ENCODE data around the gene KIF26B. TPM values are rescaled to one million over a fixed set of nuclear protein-coding genes. Genes with fewer than 3 reads are reported as not detected.

Gene KIF26B
- total RNA-seq, 4 donors from 2014 or later, result 3.6 to 7.0 (median 5.2) TPM

GRCh38 chr1:245235156-245235555, 80.4 kb downstream of the KIF26B start:
- H3K27me3 ChIP-seq, result no peaks in the 10 kb centered on the region
- H3K9me3 ChIP-seq, result no peaks in the 10 kb centered on the region
- H3K4me3 ChIP-seq, result no peak overlapping the region
- DNase-seq (ENCODE audit: low spot score in 2 of 2), result no peak
- H3K4me1 ChIP-seq, result no peaks in the 10 kb centered on the region
- 43% methylated on average over 6 of the region's 6 CpGs for WGBS
- no peak for TF ChIP-seq CTCF (IDR thresholded peaks at IDR 0.05)
- TF ChIP-seq POLR2AphosphoS5 (IDR thresholded peaks at IDR 0.05), result no peak
- no peak for TF ChIP-seq EP300 (IDR thresholded peaks at IDR 0.05)
- TF ChIP-seq POLR2A (IDR thresholded peaks at IDR 0.05), result no peak
- H3K27ac ChIP-seq, result no peak overlapping the region
- no peaks in the 10 kb centered on the region for H3K36me3 ChIP-seq

DNA sequence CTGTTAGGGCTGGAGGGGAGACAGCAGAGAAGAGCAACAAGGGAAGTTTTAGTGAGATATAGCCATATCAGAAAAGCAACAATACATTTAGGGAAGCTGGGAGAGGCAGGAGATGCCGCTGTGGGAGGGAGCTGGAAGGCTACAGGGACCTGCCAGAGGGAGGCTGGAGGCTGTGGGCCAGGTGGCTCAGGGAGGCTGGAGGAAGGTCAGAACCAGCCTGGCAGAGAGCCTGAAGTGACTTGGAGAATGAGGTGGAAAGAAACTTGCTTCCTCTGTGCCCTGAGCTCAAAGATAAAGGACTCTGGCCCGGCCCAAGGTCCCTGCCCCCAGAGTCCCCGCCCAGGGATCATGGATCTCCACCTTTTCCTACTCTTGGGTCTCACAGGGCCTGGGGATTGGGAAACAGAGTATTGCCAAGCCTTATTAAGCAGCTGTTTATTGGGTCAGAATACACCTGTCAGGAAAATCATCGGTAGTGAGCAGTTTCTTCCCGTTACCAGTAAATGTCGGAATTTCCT, 85.9 kb downstream of the KIF26B start:
- no peak for DNase-seq (ENCODE audit: low spot score in 2 of 2)
- Histone ChIP-seq H3K4me1 (no peaks in the 10 kb centered on the region), H3K27ac (no peak overlapping the region), H3K9me3 (no peaks in the 10 kb centered on the region), H3K27me3 (no peaks in the 10 kb centered on the region), H3K36me3 (no peaks in the 10 kb centered on the region), H3K4me3 (no peak overlapping the region)
- TF ChIP-seq POLR2A (IDR thresholded peaks at IDR 0.05) (no peak), CTCF (IDR thresholded peaks at IDR 0.05) (no peak), EP300 (IDR thresholded peaks at IDR 0.05) (no peak), POLR2AphosphoS5 (IDR thresholded peaks at IDR 0.05) (no peak)
- WGBS, result 87% methylated on average over 6 of the region's 6 CpGs

GRCh38 chr1:245241526-245242130, 86.8 kb downstream of the KIF26B start:
- no peak for DNase-seq (ENCODE audit: low spot score in 2 of 2)
- no peaks in the 10 kb centered on the region for H3K4me1 ChIP-seq
- H3K27ac ChIP-seq, result no peak overlapping the region
- H3K4me3 ChIP-seq, result no peak overlapping the region
- H3K36me3 ChIP-seq, result no peaks in the 10 kb centered on the region
- TF ChIP-seq POLR2A (IDR thresholded peaks at IDR 0.05) (no peak), EP300 (IDR thresholded peaks at IDR 0.05) (no peak), CTCF (IDR thresholded peaks at IDR 0.05) (no peak), POLR2AphosphoS5 (IDR thresholded peaks at IDR 0.05) (no peak)
- H3K9me3 ChIP-seq, result no peaks in the 10 kb centered on the region
- 87% methylated on average over 5 of the region's 14 CpGs for WGBS
- no peaks in the 10 kb centered on the region for H3K27me3 ChIP-seq

GRCh38 chr1:245242989-245243388, 88.2 kb downstream of the KIF26B start:
- TF ChIP-seq CTCF (IDR thresholded peaks at IDR 0.05) (no peak), POLR2A (IDR thresholded peaks at IDR 0.05) (no peak), EP300 (IDR thresholded peaks at IDR 0.05) (no peak), POLR2AphosphoS5 (IDR thresholded peaks at IDR 0.05) (no peak)
- Histone ChIP-seq H3K36me3 (no peaks in the 10 kb centered on the region), H3K27ac (no peak overlapping the region), H3K4me1 (no peaks in the 10 kb centered on the region), H3K4me3 (no peak overlapping the region), H3K27me3 (no peaks in the 10 kb centered on the region), H3K9me3 (no peaks in the 10 kb centered on the region)
- DNase-seq (ENCODE audit: low spot score in 2 of 2), result no peak
- 75% methylated on average over 1 of the region's 1 CpG for whole genome bisulfite sequencing

DNA sequence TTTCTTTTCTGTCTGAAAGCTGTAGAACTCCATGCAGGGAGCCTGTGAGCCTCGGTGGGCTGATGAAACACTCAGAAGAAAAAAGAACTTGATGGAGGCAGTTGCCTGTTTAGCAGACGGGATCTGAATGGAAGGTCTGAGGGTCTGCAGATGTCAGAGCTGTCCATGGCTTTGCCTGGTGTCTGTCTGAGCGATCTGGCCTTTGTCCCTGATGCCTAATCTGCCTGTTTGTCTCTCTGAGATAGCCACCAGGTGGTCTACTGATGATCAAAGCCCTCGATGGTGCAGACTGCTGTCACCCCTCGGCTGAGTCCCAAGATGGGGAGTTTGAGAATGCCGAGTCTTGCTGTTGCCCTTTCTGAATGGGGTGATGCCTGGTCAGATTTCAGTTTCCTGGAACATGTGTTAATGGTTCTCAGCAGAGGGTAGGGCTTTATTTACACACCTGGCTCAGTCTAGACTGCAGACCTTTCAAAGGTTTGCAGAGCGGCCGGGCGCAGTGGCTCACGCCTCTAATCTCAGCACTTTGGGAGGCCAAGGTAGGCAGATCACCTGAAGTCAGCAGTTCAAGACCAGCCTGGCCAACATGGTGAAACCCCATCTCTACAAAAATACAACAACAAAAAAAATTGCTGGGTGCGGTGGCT, 90.4 kb downstream of the KIF26B start:
- DNase-seq (ENCODE audit: low spot score in 2 of 2), result no peak
- no peaks in the 10 kb centered on the region for H3K27me3 ChIP-seq
- 91% methylated on average over 11 of the region's 11 CpGs for WGBS
- H3K36me3 ChIP-seq, result no peaks in the 10 kb centered on the region
- no peak for TF ChIP-seq POLR2AphosphoS5 (IDR thresholded peaks at IDR 0.05)
- TF ChIP-seq EP300 (IDR thresholded peaks at IDR 0.05), result no peak
- no peak for TF ChIP-seq CTCF (IDR thresholded peaks at IDR 0.05)
- no peak for TF ChIP-seq POLR2A (IDR thresholded peaks at IDR 0.05)
- no peaks in the 10 kb centered on the region for H3K4me1 ChIP-seq
- H3K4me3 ChIP-seq, result no peak overlapping the region
- H3K9me3 ChIP-seq, result no peaks in the 10 kb centered on the region
- H3K27ac ChIP-seq, result no peak overlapping the region

All from suprapubic skin (tissue), 4 donors.